GF-D8 (cell line): Measurements from ENCODE around the gene PDE4D.
A peak's percentile ranks its signal among the peaks of the same experiment; 100 is the strongest.

Experiments used
- DNase-seq: peaks from one replicate; lab custom pipeline; 2025; lab: John Stamatoyannopoulos, UW

Gene PDE4D

DNA sequence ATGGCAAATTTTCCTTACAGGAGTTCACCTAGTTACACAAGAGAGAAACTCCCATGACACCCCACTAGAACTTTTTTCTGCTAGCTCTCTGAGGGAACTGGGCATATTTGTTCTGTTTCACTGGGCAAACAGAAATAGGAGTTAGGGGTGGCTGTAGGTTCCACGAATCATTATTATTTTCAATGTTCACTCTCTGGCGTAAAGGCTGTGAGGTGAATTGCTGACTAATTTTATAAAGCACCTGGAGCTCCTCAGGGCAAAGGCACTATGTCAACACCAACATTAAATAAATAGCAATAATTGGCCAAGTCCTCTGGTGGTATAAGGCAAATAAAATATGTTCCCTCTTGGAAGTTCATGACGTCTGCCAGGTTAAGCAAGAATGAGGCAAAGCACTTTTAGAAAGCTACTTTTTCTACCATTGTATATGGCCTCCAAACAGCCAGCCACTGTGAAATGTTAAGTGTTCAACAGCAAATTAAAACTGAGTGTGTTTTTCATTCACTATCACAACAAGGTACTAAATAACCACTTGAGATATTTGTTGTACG is 344.6 kb downstream of the PDE4D start:
- DNase-seq = no peak

DNA sequence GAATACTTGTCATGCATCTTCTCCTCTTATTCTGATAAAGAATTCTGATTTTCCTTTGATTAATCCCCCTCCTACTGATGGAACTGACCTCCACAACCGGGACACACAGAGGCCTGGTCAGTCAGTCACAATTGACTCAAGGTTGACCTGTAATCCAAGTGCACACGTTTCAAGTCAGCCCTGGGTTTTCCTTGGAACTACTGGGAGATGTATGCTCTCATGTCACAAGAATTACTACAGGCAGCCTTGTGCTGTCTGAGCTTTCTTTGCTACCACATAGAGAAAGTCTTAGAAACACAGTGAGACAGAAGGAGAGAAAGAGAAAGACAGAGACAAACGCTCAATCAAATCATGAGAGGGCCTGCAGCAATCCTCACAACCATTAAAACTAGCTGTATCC is 345.8 kb downstream of the PDE4D start:
- DNase-seq = no peak

DNA sequence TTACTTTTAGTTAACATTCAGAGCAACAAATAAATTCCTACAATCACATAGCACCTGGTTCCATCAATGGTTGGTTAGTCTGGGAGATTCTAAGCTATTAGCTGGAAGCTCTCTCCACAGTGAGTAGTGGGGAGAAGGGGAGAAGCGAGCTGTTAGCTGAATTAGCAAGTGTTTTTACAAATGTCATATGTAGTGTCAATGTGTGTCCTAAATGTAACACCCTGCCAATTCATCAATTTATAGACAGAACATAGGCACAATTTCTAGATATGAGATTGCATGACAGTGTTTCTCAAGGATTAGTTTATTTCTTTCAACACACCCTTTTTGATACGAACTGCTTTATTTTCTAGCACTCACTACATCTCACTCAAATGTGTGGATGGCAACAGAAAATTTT is 349.0 kb downstream of the PDE4D start:
- DNase-seq = no peak

DNA sequence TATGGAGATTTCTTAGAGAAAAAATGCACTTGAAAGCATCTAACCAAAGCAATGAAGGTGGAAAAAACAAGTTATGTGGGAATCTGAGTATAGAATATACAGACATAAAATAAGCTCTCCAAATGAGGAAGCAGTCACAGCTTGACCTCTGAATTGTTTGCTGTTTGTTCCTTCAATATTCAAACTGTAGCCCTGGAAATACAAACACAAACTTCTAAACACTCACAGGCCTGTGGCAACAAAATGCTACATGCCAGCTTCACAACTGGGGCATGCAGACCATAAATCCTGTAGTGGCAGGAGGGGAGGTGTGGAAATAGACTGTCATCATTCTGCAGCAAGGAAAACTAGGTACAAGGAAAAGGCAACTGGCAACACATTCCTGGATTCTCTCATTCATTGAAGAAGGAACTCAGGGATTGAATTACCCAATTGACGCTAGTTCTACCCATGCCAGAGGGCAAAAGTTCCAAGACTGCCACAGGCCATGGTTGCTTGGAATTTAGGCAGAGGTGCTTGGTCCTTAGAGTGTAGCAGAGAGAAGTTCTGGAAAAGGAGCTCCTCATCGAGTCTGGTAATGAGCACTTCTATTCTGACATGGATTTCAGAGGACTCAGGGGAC is 349.6 kb downstream of the PDE4D start:
- no peak for DNase-seq

DNA sequence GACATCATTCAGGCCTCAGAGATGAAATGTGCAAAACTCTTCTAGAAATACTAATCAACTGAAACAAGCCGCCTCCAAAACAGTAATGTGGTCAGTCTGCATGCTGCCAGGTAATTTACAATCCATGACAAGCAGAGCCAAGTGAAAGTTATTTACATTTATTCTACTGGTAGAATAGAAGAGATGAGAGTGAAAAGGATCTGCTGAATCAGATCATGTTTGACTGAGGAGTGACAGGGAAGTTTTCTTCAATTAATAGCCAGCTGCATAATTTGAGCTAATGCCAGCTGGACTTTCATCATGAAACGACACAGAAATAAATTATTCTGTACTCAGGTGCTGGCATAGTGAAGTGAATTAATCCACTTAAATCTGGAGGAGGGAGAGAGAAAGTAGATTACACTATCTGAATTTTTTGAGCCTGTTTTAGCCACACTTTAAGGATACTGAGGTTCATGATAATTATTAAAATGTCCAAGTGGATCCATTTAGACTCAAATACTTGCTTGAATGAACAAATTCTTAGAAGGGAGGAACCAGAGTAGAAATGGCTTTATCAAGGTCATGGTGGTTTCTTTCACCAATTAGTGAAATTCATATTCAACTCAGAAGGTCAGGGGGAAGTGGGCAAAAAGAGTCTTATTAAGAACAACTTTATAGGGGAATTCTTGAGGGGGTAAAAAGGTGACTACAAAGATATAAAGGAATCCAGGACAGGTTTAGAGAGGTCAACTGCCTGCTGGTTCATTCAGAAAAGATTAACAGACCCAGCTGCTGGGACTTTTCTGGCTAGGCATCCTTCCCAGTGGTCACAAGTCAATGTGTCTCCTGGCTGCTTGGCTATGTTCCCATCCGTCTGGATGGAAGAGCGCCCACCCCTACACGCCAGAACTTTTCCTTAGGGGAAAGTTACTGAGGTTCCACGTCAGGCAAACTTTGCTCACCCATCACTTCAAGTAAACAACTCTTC is 350.4 kb downstream of the PDE4D start:
- no peak for DNase-seq

DNA sequence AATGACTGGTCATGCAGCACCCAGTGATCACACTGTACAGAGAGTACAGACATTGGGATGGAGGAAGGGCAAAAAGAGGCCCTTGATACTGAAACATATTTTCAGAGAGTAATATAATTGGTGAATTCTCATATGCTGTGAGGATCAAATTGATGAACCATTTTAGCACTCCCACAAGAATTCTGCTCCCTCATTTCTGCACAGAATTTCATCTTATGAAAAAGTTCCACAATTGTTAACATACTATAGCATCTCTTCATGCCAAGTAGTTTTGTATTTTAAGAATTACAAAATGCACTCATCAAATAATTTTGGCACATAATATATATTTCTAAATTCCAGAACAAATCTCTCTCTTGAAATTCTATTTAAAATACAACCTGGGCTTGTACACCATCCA is 351.2 kb downstream of the PDE4D start:
- DNase-seq = no peak

DNA sequence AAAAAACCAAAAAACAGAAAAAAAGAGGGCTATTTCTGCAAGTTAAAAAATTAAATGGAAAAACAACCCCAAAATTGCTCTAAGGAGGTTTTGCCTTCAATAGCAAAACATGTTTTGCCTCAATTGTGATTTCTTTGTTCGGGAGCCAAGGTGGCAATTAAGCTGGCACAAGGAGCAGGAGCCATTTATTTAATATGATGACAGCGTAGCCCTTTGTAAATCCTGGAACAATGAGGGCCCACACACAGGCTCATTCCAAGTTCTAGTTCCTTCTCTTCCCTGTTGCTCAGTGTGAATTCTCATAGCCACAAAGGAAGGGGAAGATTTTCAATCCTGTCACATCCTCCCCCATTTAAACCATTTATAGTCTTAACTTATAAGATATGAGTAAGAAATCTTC is 353.2 kb downstream of the PDE4D start:
- no peak for DNase-seq

DNA sequence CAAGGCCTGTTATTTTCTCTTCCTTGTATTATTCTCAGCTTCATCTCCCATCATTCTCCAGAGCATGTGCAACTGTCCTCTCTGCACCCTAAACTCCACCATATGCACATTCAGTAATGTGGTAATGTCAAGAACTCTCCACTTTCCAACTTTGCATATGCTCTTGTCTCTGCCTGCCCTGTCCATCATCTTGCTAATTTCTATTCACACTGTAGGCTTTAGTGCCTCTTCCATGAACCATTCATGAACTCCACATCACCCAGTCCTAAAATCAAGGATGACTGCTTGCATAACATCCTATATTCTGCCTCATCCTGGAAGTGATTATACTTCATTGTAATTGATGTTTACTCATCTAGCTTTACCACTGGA is 354.8 kb downstream of the PDE4D start:
- DNase-seq = no peak

DNA sequence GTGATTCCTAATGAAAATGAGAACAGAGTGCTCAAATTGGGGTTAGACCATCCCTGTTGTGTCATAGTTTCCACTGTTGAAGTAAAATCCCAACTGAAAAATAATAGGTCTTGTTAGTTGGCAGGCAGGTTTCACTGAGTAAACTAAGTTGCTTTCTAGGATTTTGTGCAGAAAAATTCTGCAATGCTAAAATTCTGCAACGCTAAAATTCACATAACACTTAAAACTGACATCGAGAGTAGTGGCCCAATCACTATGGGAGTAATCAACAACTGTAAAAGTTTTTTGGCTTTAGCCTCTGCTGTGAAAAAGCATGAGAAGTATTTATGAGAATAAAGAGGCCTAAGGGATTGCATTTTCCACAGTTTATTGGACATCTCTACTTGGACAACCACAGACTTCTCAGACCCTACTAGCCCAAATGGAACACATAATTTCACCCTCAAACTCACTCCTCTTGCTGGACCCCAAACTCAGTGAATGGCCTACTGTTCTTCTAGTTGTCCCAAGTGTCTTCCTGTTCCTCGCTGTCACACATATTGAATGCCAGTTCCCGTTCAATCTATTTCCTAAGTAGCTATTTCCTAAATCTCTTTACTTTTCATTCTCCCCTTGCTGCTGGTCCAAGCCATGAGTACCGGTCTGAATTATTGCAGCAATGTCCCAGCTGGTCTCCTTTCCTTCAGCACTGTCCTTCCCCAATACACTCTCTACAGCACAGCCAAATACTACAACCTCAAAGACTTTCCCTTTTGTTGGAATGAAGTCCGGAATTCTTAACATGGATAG is 355.4 kb downstream of the PDE4D start:
- no peak for DNase-seq

DNA sequence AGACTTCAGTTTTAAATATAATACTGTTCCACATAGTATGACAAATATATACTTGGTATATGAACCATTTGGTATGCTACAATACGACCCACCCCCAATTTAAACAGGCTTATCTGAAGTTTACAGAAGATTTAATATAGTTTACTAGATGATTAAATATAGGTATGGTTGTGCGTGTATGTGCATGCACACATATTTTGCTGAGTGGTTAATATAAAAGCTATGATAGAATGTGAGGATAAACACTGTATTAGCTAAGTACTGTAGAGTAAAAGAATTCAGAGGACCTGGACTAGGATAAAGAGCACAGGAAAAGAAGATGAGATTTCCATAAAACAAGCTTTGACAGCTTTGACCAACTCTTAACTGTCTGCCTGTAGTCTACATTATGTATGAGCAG is 356.7 kb downstream of the PDE4D start:
- DNase-seq = no peak

DNA sequence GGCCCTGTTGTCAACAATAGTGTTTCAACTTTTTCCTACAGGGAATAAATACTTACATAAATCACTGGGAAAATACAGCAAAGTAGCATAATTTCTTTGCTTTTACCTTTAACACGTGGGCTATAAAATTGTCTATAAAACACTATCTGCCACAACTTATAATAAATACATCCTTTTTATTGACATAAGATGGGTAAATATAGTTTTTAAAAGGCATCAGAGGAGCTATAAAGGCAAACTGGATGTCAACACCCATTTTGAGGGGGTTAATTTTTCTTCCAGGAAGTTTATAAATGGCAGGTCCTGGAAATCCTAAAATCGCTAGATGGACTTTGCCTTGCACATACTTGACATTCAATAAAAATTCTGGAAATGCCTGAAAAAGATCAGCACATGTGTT is 358.0 kb downstream of the PDE4D start:
- no peak for DNase-seq

DNA sequence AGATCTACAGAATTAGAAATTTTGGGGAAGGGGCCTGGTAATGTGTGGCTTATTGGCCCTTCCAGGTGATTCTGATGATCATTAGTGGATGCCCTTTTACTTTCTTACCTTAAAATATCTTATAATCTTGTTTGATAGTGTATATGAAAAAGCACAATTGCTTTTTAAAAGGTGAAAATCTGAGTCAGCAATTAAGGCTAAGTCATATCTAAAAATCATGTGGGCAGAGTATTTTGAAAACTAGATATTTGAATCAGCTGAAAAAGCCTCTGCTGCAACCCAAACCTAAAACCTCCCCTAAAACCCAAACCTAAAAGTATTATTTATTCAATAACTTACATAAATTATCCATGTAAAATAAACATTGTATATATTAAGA is 359.8 kb downstream of the PDE4D start:
- DNase-seq = no peak

DNA sequence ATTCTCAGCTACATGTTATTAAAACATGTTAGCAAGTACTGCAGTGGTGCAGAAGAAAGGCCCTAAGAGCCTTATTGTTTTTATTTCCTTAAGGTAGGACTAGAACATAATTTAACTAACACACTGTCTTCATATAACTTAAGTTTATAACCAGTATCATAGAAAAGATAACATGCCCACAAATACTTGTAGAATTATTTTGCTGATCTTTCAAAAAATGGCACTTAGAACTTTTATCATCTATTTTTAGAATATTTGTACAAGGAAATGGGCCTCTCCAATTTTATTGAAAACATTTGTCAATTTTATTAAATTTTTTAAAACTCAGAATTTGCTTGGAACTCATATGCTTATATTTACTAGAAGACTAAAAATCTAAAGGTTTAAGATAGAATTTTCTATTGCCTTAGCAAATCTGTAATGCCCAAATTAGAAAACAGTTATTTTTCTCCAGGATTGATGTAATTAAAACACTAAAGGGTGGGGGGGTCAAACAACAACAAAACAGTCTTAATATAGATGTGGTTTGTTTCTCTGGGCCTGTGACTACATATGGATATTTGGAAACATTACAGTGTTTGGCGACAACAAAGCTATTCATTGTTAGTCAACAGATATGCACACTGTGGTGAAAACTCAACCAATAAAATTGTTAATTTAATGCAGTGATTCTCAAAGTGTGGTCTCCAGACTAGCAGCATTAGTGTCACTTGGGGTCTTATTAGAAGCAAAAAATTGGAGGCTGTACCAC is 360.4 kb downstream of the PDE4D start:
- DNase-seq = no peak

DNA sequence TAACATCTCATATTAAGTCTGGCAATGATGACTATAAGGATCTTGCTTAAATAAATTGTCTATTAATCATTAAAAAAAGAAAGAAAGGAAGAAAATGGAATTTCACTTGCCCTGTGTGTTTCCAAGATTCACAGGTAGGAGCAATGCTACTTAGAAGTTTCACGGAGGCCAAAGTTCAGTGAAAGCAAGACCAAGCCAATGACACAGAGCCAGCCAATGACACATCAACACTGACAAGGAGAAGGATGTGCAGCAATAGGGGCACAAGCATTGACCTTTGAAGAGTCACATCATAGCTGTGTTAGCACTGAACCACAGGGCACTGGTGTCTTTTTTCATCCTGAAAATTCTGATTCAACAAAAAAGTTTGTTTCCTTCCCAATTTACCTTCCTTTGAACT is 364.3 kb downstream of the PDE4D start:
- DNase-seq = no peak

DNA sequence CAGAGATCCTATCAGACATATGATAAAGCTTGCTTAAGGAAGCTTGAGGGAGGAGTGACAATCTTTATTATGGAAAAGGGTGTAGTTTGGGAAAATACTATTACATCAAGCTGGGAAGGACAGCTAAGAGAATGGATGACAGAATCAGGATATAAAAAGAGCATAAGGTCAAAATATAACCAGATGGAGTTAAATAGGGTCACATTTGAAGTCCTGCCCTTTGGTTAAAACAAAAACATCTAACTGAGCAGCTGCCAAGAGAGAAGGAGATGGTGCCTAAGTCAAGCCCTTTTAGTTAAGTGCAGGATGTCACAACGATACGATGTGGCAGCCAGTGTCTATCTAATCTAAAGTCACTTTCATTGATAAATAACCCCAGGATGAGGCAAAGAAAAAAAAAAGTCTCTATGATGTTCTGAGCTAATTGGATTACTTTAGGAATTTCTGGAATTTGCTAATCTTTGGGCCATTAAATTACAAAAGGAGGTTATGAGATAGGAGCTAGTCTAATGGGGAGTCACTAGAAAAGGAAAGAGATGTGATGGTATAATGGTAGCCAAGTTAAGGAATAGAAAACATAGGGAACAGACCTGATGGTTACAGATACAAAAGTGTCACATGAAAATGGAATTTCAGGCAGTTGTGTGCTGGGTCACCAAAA is 365.2 kb downstream of the PDE4D start:
- DNase-seq = no peak

DNA sequence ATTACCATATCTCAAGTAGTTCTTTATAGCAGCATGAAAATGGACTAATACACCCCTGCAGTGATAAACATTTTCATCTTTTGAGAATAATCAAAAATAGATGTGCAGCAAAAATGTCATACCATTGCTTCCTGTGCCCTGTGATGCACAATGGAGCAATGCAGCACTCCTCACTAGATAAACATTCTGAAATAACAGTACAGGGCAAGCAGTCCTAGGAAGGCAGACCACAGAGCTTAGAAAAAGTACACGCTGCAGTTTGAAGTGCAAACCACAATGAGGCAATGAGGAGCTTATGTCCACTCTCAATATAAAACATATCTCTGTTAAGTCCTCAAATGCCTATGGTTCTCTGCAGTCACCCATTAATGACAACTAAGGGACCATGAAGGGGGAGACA is 367.6 kb downstream of the PDE4D start:
- no peak for DNase-seq

DNA sequence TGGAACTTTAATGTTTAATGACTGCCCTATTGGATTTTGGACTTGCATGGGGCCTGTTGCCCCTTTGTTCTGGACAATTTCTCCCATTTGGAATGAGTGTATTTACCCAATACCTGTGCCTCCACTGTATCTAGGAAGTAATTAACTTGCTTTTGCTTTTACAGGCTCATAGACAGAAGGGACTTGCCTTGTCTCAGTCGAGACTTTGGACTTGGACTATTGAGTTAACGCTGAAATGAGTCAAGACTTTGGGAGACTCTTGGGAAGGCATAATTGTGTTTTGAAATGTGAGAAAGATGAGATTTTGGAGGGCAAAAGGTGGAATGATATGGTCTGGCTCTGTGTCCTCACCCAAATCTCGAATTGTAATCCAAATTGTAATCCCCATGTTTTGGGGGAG is 368.2 kb downstream of the PDE4D start:
- DNase-seq = no peak

DNA sequence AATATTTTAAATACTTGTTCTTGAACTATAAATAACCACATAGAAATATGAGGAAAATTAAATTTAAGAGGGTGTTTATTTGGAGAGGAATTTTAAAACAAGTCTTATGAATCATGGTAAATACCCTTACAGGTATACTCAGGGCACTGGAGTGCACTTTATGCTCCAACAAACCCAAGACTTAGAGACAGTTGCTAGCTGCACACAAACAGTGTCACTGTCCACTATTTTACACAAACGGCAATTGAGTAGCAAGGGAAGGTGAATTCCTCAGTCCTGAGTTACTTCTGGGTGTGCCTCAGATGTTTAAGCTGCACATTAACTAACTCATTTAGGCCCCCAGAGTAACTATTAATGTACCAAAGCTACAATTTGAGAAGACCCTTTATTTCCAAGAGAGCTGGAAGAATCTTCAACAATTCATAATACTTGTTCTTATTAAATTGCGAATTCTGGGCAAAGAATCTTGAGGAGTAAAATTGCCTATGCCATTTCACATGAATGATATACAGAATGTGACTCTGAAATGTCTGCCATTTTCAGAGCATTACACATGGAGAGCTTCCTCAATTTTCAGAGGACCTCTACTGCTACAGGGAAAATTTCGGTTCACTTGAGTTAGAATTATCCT is 371.2 kb downstream of the PDE4D start:
- no peak for DNase-seq

DNA sequence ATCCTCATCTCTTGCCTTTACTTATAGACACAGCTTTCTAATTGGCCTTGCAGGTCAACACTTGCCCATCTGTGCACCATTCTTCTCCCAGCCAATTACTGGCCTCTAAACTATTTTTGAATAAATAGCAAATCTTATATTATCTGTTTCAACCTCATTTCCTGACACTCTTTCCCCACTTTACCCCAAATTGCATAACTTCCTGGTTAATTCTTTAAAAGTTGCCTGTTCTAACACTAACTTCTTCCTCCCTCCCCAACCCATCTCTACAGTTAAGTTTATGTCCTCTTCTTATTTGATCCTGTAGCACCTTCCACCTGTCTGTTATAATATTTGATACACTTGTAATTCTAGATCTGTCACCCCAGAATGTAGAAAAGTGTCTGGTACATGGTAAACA is 372.1 kb downstream of the PDE4D start:
- peak; percentile 73 for DNase-seq

DNA sequence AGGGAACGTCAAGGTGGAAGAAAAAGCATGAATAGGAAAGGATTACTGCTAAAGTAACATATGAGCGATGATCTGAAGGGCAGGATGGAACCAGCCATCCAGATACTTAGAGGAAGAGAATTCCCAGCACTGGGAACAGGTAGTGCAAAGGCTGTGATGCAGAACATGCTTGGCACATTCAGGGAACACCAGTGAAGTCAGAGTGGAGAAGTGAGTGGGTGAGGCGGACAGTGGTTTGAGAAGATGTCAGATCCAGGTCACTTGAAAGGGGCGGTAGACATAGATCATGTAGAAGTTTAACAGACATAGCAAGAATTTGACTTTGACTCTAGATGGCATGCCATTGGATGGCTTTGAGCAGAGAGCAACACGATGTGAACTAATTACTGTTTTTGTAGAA is 374.2 kb downstream of the PDE4D start:
- no peak for DNase-seq
